ENCODE results near the gene ZBTB39.
"Not testable (repeated sequence)": the region's sequence is repeated elsewhere in the genome, so short reads cannot be mapped to it uniquely, and the experiment has no call there.

The ZBTB39 gene

GRCh38 chr12:56987011-56987410, 19.3 kb downstream of the ZBTB39 start:
- Histone ChIP-seq H3K79me2 (ENCODE audit: insufficient read depth, low read length) (no peaks in the 10 kb centered on the region), H3K36me3 (ENCODE audit: low read length) (no peaks in the 10 kb centered on the region), H3F3A (ENCODE audit: insufficient read depth) (no peaks in the 10 kb centered on the region), H3K9ac (ENCODE audit: low read length) (no peak overlapping the region), H3K9me3 (ENCODE audit: insufficient read depth, low read length) (no peaks in the 10 kb centered on the region), H3K9me2 (replicated peaks; ENCODE audit: insufficient read depth, low read length) (no peaks in the 10 kb centered on the region), H3K27ac (ENCODE audit: low read depth, low read length) (no peak overlapping the region), H3K4me2 (ENCODE audit: low read depth, low read length, poor library complexity, severe bottlenecking) (no peak overlapping the region), H3K27me3 (ENCODE audit: low read length) (no peaks in the 10 kb centered on the region), H4K20me1 (ENCODE audit: low read depth, low read length) (no peaks in the 10 kb centered on the region), H2AFZ (ENCODE audit: low read depth, low read length, severe bottlenecking) (no peak overlapping the region), H3K4me3 (ENCODE audit: insufficient read depth, low read length, poor library complexity, severe bottlenecking) (no peak overlapping the region)
- TF ChIP-seq CTCF (IDR thresholded peaks at IDR 0.05; ENCODE audit: insufficient read depth, low read length, poor library complexity, severe bottlenecking), result no peak
- no peak for TF ChIP-seq EZH2phosphoT487 (conservative IDR thresholded peaks at IDR 0.05; ENCODE audit: low read length)

- H3K27ac ChIP-seq (ENCODE audit: low read depth, low read length); H3K9me3 ChIP-seq (ENCODE audit: insufficient read depth, low read length); H3K27me3 ChIP-seq (ENCODE audit: low read length); H3K9me2 ChIP-seq (replicated peaks; ENCODE audit: insufficient read depth, low read length); H3K36me3 ChIP-seq (ENCODE audit: low read length); H3K4me2 ChIP-seq (ENCODE audit: low read depth, low read length, poor library complexity, severe bottlenecking); H3K4me3 ChIP-seq (ENCODE audit: insufficient read depth, low read length, poor library complexity, severe bottlenecking); H3K79me2 ChIP-seq (ENCODE audit: insufficient read depth, low read length); H3K9ac ChIP-seq (ENCODE audit: low read length); H4K20me1 ChIP-seq (ENCODE audit: low read depth, low read length); H2AFZ ChIP-seq (ENCODE audit: low read depth, low read length, severe bottlenecking); H3F3A ChIP-seq (ENCODE audit: insufficient read depth): not testable (repeated sequence)
Measured at GRCh38 chr12:56985714-56986113, 20.6 kb downstream of the ZBTB39 start.

GRCh38 chr12:56983386-56983785, 23.0 kb downstream of the ZBTB39 start:
- no peaks in the 10 kb centered on the region for H3K79me2 ChIP-seq (ENCODE audit: insufficient read depth, low read length)
- no peak overlapping the region for H3K4me3 ChIP-seq (ENCODE audit: insufficient read depth, low read length, poor library complexity, severe bottlenecking)
- H3K27me3 ChIP-seq (ENCODE audit: low read length), result no peaks in the 10 kb centered on the region
- no peaks in the 10 kb centered on the region for H3K36me3 ChIP-seq (ENCODE audit: low read length)
- no peak overlapping the region for H3K27ac ChIP-seq (ENCODE audit: low read depth, low read length)
- no peak overlapping the region for H3K9ac ChIP-seq (ENCODE audit: low read length)
- H3K4me2 ChIP-seq (ENCODE audit: low read depth, low read length, poor library complexity, severe bottlenecking), result no peak overlapping the region
- no peaks in the 10 kb centered on the region for H3K9me3 ChIP-seq (ENCODE audit: insufficient read depth, low read length)
- H4K20me1 ChIP-seq (ENCODE audit: low read depth, low read length), result no peaks in the 10 kb centered on the region
- no peaks in the 10 kb centered on the region for H3F3A ChIP-seq (ENCODE audit: insufficient read depth)
- no peak overlapping the region for H2AFZ ChIP-seq (ENCODE audit: low read depth, low read length, severe bottlenecking)
- no peaks in the 10 kb centered on the region for H3K9me2 ChIP-seq (replicated peaks; ENCODE audit: insufficient read depth, low read length)
- TF ChIP-seq CTCF (IDR thresholded peaks at IDR 0.05; ENCODE audit: insufficient read depth, low read length, poor library complexity, severe bottlenecking), result no peak
- no peak for TF ChIP-seq EZH2phosphoT487 (conservative IDR thresholded peaks at IDR 0.05; ENCODE audit: low read length)

GRCh38 chr12:56982578-56983236, 23.6 kb downstream of the ZBTB39 start:
- H2AFZ ChIP-seq (ENCODE audit: low read depth, low read length, severe bottlenecking); H3K36me3 ChIP-seq (ENCODE audit: low read length); H3K4me3 ChIP-seq (ENCODE audit: insufficient read depth, low read length, poor library complexity, severe bottlenecking); H4K20me1 ChIP-seq (ENCODE audit: low read depth, low read length); H3K4me2 ChIP-seq (ENCODE audit: low read depth, low read length, poor library complexity, severe bottlenecking); H3K27me3 ChIP-seq (ENCODE audit: low read length); H3K9me3 ChIP-seq (ENCODE audit: insufficient read depth, low read length); H3K9ac ChIP-seq (ENCODE audit: low read length); H3F3A ChIP-seq (ENCODE audit: insufficient read depth); H3K27ac ChIP-seq (ENCODE audit: low read depth, low read length); H3K9me2 ChIP-seq (replicated peaks; ENCODE audit: insufficient read depth, low read length); H3K79me2 ChIP-seq (ENCODE audit: insufficient read depth, low read length): not testable (repeated sequence)
